GM12878 (cell line): ENCODE results near the gene CTSF. TPM values are rescaled to one million over a fixed set of nuclear protein-coding genes. Genes with fewer than 3 reads are reported as not detected.

Source experiments
- ATAC-seq: fragments of 200-7000 bp; cut with Tn5 transposase; 3 replicates; pipeline ENCODE4 v1.9.1; 2020; ENCODE audit warnings: mild to moderate bottlenecking, moderate library complexity
- BruUV-seq: library from RNA; stranded (reverse); fragments of 400-500 nt; replicated peaks from 2 replicates; lab custom pipeline; 2021; lab: Mats Ljungman, UMichigan
- CTCF ChIA-PET: fragments of 300-600 bp; sonication (Branson Sonifier 250); formaldehyde crosslinking; extraction: SDS; loops from one replicate; lab custom pipeline; 2021; ENCODE audit warnings: inconsistent platforms; lab: Yijun Ruan, JAX
- POLR2A ChIA-PET: fragments of 350-600 bp; formaldehyde crosslinking; extraction: SDS; loops from one replicate; lab custom pipeline; 2021; ENCODE audit warnings: inconsistent platforms; lab: Charles Lee
- RAD21 ChIA-PET: fragments of 300-600 bp; sonication (Branson Sonifier 250); formaldehyde crosslinking; loops from one replicate; lab custom pipeline; 2023; ENCODE audit warnings: antibody characterized with exemption; ENCODE audit not compliant: unreplicated experiment; lab: Charles Lee
- SMC1A ChIA-PET: fragments of 300-600 bp; sonication (Branson Sonifier 250); formaldehyde crosslinking; loops from one replicate; lab custom pipeline; 2023; ENCODE audit not compliant: unreplicated experiment, uncharacterized antibody; lab: Charles Lee
- DNase-seq: peaks from one replicate; pipeline ENCODE4 v3.0.0-alpha.2; 2011; ENCODE audit warnings: low read depth, low spot score
- FAIRE-seq: peaks from 3 replicates; lab custom pipeline; 2011; peaks lifted over from hg19 to GRCh38; lab: Jason Lieb, UNC
- H2AFZ ChIP-seq: 2 replicates; pipeline ENCODE4 v1.6.0; 2011; ENCODE audit warnings: low read depth, low read length, control low read depth; ENCODE audit not compliant: control insufficient read depth
- H3K27ac ChIP-seq: 2 replicates; pipeline ENCODE4 v1.5.1; 2011; ENCODE audit warnings: control low read depth; ENCODE audit not compliant: control insufficient read depth, insufficient read depth
- H3K27me3 ChIP-seq, 2 experiments: replicated peaks in 1 of 2; 2 replicates each; pipeline versions ENCODE4 v1.6.0 to v1.6.1; 2011; ENCODE audit warnings: low read length in 1 of 2; ENCODE audit not compliant: control insufficient read depth in 2 of 2, insufficient read depth in 2 of 2
- H3K36me3 ChIP-seq, 2 experiments: 2 replicates each; pipeline ENCODE4 v1.5.1; 2011; ENCODE audit warnings: low read length in 1 of 2; ENCODE audit not compliant: control insufficient read depth in 2 of 2, insufficient read depth in 2 of 2
- H3K4me1 ChIP-seq: 2 replicates; pipeline ENCODE4 v1.6.1; 2011; ENCODE audit warnings: mild to moderate bottlenecking, low read length, moderate library complexity, mixed read lengths; ENCODE audit not compliant: control insufficient read depth, insufficient read depth
- H3K4me2 ChIP-seq: 2 replicates; pipeline ENCODE4 v1.6.0; 2011; ENCODE audit warnings: control low read depth; ENCODE audit not compliant: control insufficient read depth, insufficient read depth
- H3K4me3 ChIP-seq: fragments of 200-600 bp; sonication (generic); 2 replicates; pipeline ENCODE4 v1.5.1; 2016
- H3K79me2 ChIP-seq: 2 replicates; pipeline ENCODE4 v1.6.0; 2011; ENCODE audit warnings: low read length; ENCODE audit not compliant: control insufficient read depth, insufficient read depth
- H3K9ac ChIP-seq: 2 replicates; pipeline ENCODE4 v1.8.0; 2011; ENCODE audit warnings: low read length, control low read depth, mixed read lengths; ENCODE audit not compliant: control insufficient read depth, insufficient read depth
- H3K9me3 ChIP-seq: replicated peaks from 3 replicates; pipeline ENCODE4 v1.5.1; 2011; ENCODE audit warnings: mild to moderate bottlenecking, low read length; ENCODE audit not compliant: control insufficient read depth, insufficient read depth
- H4K20me1 ChIP-seq: 2 replicates; pipeline ENCODE4 v1.6.0; 2011; ENCODE audit not compliant: control insufficient read depth, insufficient read depth
- BACH1 ChIP-seq: fragments of 450-650 bp; IDR thresholded peaks from 2 replicates; pipeline ENCODE4 v1.6.1; 2017; ENCODE audit warnings: mild to moderate bottlenecking, borderline replicate concordance
- ETV6 ChIP-seq, 2 experiments: fragments of 450-650 bp in 1 of 2; IDR thresholded peaks in 1 of 2; conservative IDR thresholded peaks in 1 of 2; 2 replicates each; pipeline ENCODE4 v1.6.1; 2014; ENCODE audit warnings: antibody characterized with exemption in 1 of 2, borderline replicate concordance in 1 of 2, low read depth in 1 of 2, mild to moderate bottlenecking in 1 of 2, moderate library complexity in 1 of 2
- GABPA ChIP-seq: IDR thresholded peaks from 2 replicates; pipeline ENCODE4 v1.6.1; 2014; ENCODE audit warnings: antibody characterized with exemption, low read depth, mild to moderate bottlenecking, inconsistent platforms
- HDAC6 ChIP-seq: fragments of 200-600 bp; sonication (generic); IDR thresholded peaks from one replicate; pipeline ENCODE4 v1.8.0; 2017; ENCODE audit warnings: antibody characterized with exemption; ENCODE audit not compliant: unreplicated experiment
- HDGF ChIP-seq: fragments of 450-650 bp; IDR thresholded peaks from 2 replicates; pipeline ENCODE4 v1.6.1; 2016; ENCODE audit warnings: antibody characterized with exemption
- IKZF1 ChIP-seq: fragments of 450-650 bp; conservative IDR thresholded peaks from 2 replicates; pipeline ENCODE4 v1.6.1; 2017; ENCODE audit warnings: antibody characterized with exemption, mild to moderate bottlenecking
- MLLT1 ChIP-seq: fragments of 450-650 bp; IDR thresholded peaks from 2 replicates; pipeline ENCODE4 v1.6.1; 2016; ENCODE audit warnings: mild to moderate bottlenecking
- MTA2 ChIP-seq: fragments of 450-650 bp; IDR thresholded peaks from 2 replicates; pipeline ENCODE4 v1.6.1; 2016; ENCODE audit warnings: low read depth, mild to moderate bottlenecking, moderate library complexity
- MXI1 ChIP-seq: fragments of 150-350 bp; IDR thresholded peaks from 2 replicates; pipeline ENCODE4 v1.6.1; 2011; ENCODE audit warnings: low read depth, mild to moderate bottlenecking, inconsistent platforms, low read length, improper control_type of control experiment
- NBN ChIP-seq: fragments of 450-650 bp; IDR thresholded peaks from 2 replicates; pipeline ENCODE4 v1.6.1; 2016
- NFYA ChIP-seq: IDR thresholded peaks from 2 replicates; pipeline ENCODE4 v1.6.1; 2011; ENCODE audit warnings: low read depth, mild to moderate bottlenecking, low read length, improper control_type of control experiment, borderline replicate concordance
- NFYB ChIP-seq: IDR thresholded peaks from 2 replicates; pipeline ENCODE4 v1.6.1; 2011; ENCODE audit warnings: low read depth, mild to moderate bottlenecking, low read length, improper control_type of control experiment, moderate library complexity; ENCODE audit not compliant: insufficient read depth
- PML ChIP-seq: IDR thresholded peaks from 2 replicates; pipeline ENCODE4 v1.6.1; 2012; ENCODE audit warnings: low read length, inconsistent platforms
- POLR2AphosphoS2 ChIP-seq: IDR thresholded peaks from 2 replicates; pipeline ENCODE4 v1.6.1; 2011; ENCODE audit warnings: low read depth, mild to moderate bottlenecking, low read length, improper control_type of control experiment, moderate library complexity
- POLR2AphosphoS5 ChIP-seq: IDR thresholded peaks from 2 replicates; pipeline ENCODE4 v1.6.1; 2011; ENCODE audit warnings: mild to moderate bottlenecking, low read length, inconsistent platforms
- SIN3A ChIP-seq: IDR thresholded peaks from 2 replicates; pipeline ENCODE4 v1.6.1; 2012; ENCODE audit warnings: low read depth, low read length, improper control_type of control experiment
- SPI1 ChIP-seq: IDR thresholded peaks from 2 replicates; pipeline ENCODE4 v1.6.1; 2011; ENCODE audit warnings: low read depth, mild to moderate bottlenecking, low read length, moderate library complexity, borderline replicate concordance; ENCODE audit not compliant: insufficient read depth
- SREBF2 ChIP-seq: IDR thresholded peaks from 2 replicates; pipeline ENCODE4 v1.6.1; 2012; ENCODE audit warnings: mild to moderate bottlenecking, low read length
- TBL1XR1 ChIP-seq: IDR thresholded peaks from 2 replicates; pipeline ENCODE4 v1.6.1; 2012; ENCODE audit warnings: low read depth, low read length, improper control_type of control experiment
- ZBED1 ChIP-seq: IDR thresholded peaks from 2 replicates; pipeline ENCODE4 v1.6.1; 2016; ENCODE audit warnings: borderline replicate concordance
- WGBS: methylation state at CpG from one replicate; pipeline ENCODE4 v1.1.6; 2016; ENCODE audit warnings: low lambda C conversion rate; ENCODE audit not compliant: insufficient replicate concordance, insufficient coverage; ENCODE audit errors: missing lambda C conversion rate; 5-methylcytosine and 5-hydroxymethylcytosine counted together
- in situ Hi-C: fragments of 300-500 bp; cut with MboI; formaldehyde crosslinking; loops from 9 replicates; pipeline ENCODE4 v1.14.3; 2018; ENCODE audit warnings: mixed read lengths
- intact Hi-C: fragments of 100-400 bp; cut with micrococcal nuclease; formaldehyde crosslinking; loops from one replicate; pipeline ENCODE4 v1.14.2; 2022; ENCODE audit not compliant: unreplicated experiment
- polyA plus RNA-seq, 11 experiments: library from polyadenylated mRNA; depleted of rRNA in 4 of 11; unstranded in 6 of 11; stranded (reverse) in 5 of 11; fragments of >200 nt; fragmentation: Nextera tagmentation in 4 of 11; fragmentation: Illumina TruSeq in 1 of 11; extraction: Ambion mirVana in 4 of 11; extraction: Trizol in 1 of 11; gene quantifications; 1 replicate in 1 of 11; 2 replicates in 10 of 11; pipeline versions ENCODE4 v1.2.1 to v1.2.3, GENCODE V29; 2011 to 2016; ENCODE audit warnings: inconsistent platforms in 2 of 11, missing spikeins in 2 of 11, low read depth in 1 of 11
- total RNA-seq, 4 experiments: library from RNA; depleted of rRNA in 3 of 4; stranded (reverse); fragments of >200 nt in 3 of 4; fragmentation: Illumina TruSeq in 1 of 4; extraction: Trizol in 1 of 4; gene quantifications; 2 replicates each; pipeline versions ENCODE4 v1.2.1 to v1.2.3, GENCODE V29; 2013 to 2021

The CTSF gene
- total and polyA plus RNA-seq, 10 of the 15 experiments (the other 5 are each of a cell fraction or from before 2014, with no cell fraction given), result 0.11 to 0.41 (median 0.26) TPM; not detected in 4

- TF ChIP-seq POLR2AphosphoS5, result 0 out of 2 replicates have a peak, but pooled peaks have one; percentile 10
- TF ChIP-seq POLR2AphosphoS2, result no peak
- peak; percentile 15 for TF ChIP-seq IKZF1
These were observed 48.9 kb upstream of the CTSF start (continued) for GRCh38 chr11:66617155-66617834.

DNA sequence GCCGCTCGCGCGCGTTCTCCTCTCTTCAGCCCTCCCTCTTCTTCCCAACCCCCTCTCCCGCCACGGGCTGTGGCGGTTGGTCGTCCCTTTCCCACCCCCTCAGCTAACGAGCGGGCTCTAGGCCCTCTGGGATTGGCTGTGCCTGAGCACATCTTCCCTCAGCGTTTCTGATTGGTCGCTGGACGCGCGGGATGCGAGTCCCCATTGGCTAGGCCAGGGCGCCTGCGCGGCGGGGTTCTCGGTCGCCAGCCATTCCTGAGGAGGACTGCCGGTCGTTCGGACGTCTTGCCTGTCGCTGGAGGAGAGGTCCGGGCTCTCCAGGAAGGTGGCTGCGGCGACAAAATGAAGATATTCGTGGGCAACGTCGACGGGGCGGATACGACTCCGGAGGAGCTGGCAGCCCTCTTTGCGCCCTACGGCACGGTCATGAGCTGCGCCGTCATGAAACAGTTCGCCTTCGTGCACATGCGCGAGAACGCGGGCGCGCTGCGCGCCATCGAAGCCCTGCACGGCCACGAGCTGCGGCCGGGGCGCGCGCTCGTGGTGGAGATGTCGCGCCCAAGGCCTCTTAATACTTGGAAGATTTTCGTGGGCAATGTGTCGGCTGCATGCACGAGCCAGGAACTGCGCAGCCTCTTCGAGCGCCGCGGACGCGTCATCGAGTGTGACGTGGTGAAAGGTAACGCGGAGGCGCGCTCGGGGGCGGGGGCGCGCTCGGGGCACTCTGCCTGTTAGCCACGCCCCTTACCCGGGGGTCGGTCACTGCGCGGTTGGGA lies 48.2 kb upstream of the CTSF start, which contains the start of gene RBM14:
RBM14 (plus strand) TSS at position 252 of the 776 bp plus-strand sequence; CDS start at position 343, 91 bp downstream.
- ChIA-PET SMC1A (interaction anchor here (2.4 to 5.2 kb wide), 3 partner anchors 21 to 61 kb away, joined by 13 to 28 read pairs (median 16); partner anchors contain the start of genes CCDC87, CCS, RBM4 and RBM4B), CTCF (interaction anchor here (0.6 to 10.1 kb wide), 10 partner anchors 11 to 304 kb away, joined by 3 to 71 read pairs (median 4); partner anchors contain the start of genes ACTN3, CCDC87, CCS and RBM4), POLR2A (interaction anchor here (0.6 to 8.7 kb wide), 15 partner anchors 8 to 304 kb away, joined by 3 to 105 read pairs (median 7); partner anchors contain the start of genes ACTN3, CCDC87, CCS and PELI3), RAD21 (interaction anchor here (1.0 to 3.8 kb wide), 4 partner anchors 21 to 61 kb away, joined by 3 to 25 read pairs (median 12); partner anchors contain the start of genes RBM4 and RBM4B)
- BruUV-seq, result no TSS peak
- H3K9me3 ChIP-seq, result no peaks in the 10 kb centered on the region
- H3K36me3 ChIP-seq, result peaks cover 0 to 10% of the 10 kb centered on the region in 2 experiments; a peak in 1 of 4 replicates
- DNase-seq (peak; percentile 97), ATAC-seq (peak; percentile 95), FAIRE-seq (peak; percentile 98)
- 1% methylated on average over 78 of the region's 90 CpGs for WGBS
- H3K79me2 ChIP-seq, result peaks cover 55% of the 10 kb centered on the region
- H3K9ac ChIP-seq, result peak within 1 kb of the TSS; percentile 70
- H3K4me2 ChIP-seq, result peak within 1 kb of the TSS; percentile 64
- peak within 1 kb of the TSS; percentile 91 for H2AFZ ChIP-seq
- in situ Hi-C loops (no loop called here), intact Hi-C loops (loop anchor here (2.0 kb wide), 2 partner anchors 24 to 60 kb away; partner anchors contain the start of genes CCDC87, CCS and RBM4B)
- peaks cover 5% of the 10 kb centered on the region; the same call in 1 of the 2 replicates for H3K4me1 ChIP-seq
- no peaks in the 10 kb centered on the region for H3K27me3 ChIP-seq
- H4K20me1 ChIP-seq, result peaks cover 14% of the 10 kb centered on the region
- peak within 1 kb of the TSS; percentile 93 for H3K27ac ChIP-seq
- peak within 1 kb of the TSS; percentile 90 for H3K4me3 ChIP-seq
- TF ChIP-seq SPI1 (no peak), NBN (no peak; the same call in none of the 2 replicates), ZBED1 (0 out of 2 replicates have a peak, but pooled peaks have one; percentile 31), SIN3A (peak; percentile 18; the same call in 1 of the 2 replicates), HDAC6 (peak; percentile 34), MTA2 (no peak), TBL1XR1 (peak; percentile 11; the same call in 1 of the 2 replicates), MXI1 (peak; percentile 82), SREBF2 (no peak), HDGF (peak; percentile 94), GABPA (no peak), NFYB (peak; percentile 91), ETV6 (conservative IDR thresholded peaks at IDR 0.05 in 1 of 2, IDR thresholded peaks at IDR 0.05 in 1 of 2; ENCODE audit: borderline replicate concordance in 1 of 2, low read depth in 1 of 2) (no peak), PML (peak; percentile 99), NFYA (peak; percentile 40; the same call in 1 of the 2 replicates), MLLT1 (peak; percentile 34; the same call in 1 of the 2 replicates), BACH1 (peak; percentile 83; the same call in 1 of the 2 replicates)
